Peyer's patch (tissue), 4 donors: ENCODE measurements around the gene NELFB. TPM values are rescaled to one million over a fixed set of nuclear protein-coding genes. Genes with fewer than 3 reads are reported as not detected.

Source experiments
- DNase-seq, 3 donors: peaks; one replicate each; pipeline ENCODE4 v3.0.0-alpha.2; 2017 to 2019
- H3K27ac ChIP-seq, 4 donors: fragments of 200-600 bp; sonication (generic); one replicate each; pipeline ENCODE4 v1.5.1; 2016 to 2019
- H3K27me3 ChIP-seq, 2 donors: fragments of 200-600 bp; sonication (generic); one replicate each; pipeline ENCODE4 v1.5.1; 2019
- H3K36me3 ChIP-seq, 3 donors: fragments of 200-600 bp; sonication (generic); one replicate each; pipeline ENCODE4 v1.5.1; 2016 to 2019
- H3K4me1 ChIP-seq, 4 donors: fragments of 200-600 bp; sonication (generic); one replicate each; pipeline ENCODE4 v1.5.1; 2016 to 2019
- H3K4me3 ChIP-seq, 4 donors: fragments of 200-600 bp; sonication (generic); 1 replicate in 3 of 4; 2 replicates in 1 of 4; pipeline ENCODE4 v1.5.1; 2016 to 2019; ENCODE audit warnings: mild to moderate bottlenecking in 1 of 4
- H3K9me3 ChIP-seq, 4 donors: fragments of 200-600 bp; sonication (generic); one replicate each; pipeline ENCODE4 v1.5.1; 2016 to 2019; ENCODE audit warnings: mild to moderate bottlenecking in 1 of 4
- POLR2A ChIP-seq, 2 donors: fragments of 450-650 bp; IDR thresholded peaks; one replicate each; pipeline ENCODE4 v1.5.1; 2017; ENCODE audit warnings: antibody characterized with exemption in 2 of 2, mild to moderate bottlenecking in 2 of 2, moderate library complexity in 2 of 2
- total RNA-seq, 4 donors: library from RNA; depleted of rRNA; stranded (reverse); fragments of >200 nt; gene quantifications; one replicate each; pipeline ENCODE4 v1.1.0, GENCODE V29; 2016
- TF ChIP-seq, protein P1 (sequence below), 6 experiments: fragments of 450-650 bp in 4 of 6; fragments of 200-600 bp in 2 of 6; sonication (generic) in 1 of 6; IDR thresholded peaks; one replicate each; pipeline ENCODE4 v1.5.1; 2017 to 2019; ENCODE audit warnings: antibody characterized with exemption in 6 of 6, mild to moderate bottlenecking in 3 of 6, moderate library complexity in 1 of 6

The NELFB gene
- total RNA-seq, 4 donors from 2014 or later = 47.4 to 57.8 (median 50.2) TPM

DNA sequence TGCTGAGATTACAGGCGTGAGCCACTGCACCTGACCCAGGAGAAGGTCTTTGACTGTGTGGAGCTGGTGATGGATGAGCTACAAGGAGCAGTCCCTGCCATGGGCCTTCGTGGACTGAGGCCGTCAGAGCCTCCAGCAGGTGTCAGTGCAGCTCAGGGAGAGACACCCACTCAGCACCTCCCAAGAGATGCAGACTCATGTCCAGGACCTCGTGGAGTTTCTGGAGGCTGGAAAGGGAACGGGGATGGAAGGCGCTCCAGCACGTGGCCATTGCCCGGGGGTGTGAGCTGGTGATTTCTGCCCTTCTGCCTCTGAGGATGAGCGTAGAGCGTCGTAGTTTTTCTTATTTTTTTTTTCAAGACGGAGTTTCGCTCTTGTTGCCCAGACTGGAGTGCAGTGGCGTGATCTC, 31.9 kb downstream of the NELFB start:
- Histone ChIP-seq H3K27ac (peak overlapping the region in 1 of 4 donors; percentile 27), H3K9me3 (no peaks in the 10 kb centered on the region), H3K4me3 (no peak overlapping the region), H3K36me3 (peaks cover 0 to 3% (median 0%) of the 10 kb centered on the region in 3 donors), H3K27me3 (no peaks in the 10 kb centered on the region), H3K4me1 (no peaks in the 10 kb centered on the region)
- DNase-seq = peak in 2 of 3 donors; percentile 83 to 85
- no peak for TF ChIP-seq POLR2A (IDR thresholded peaks at IDR 0.05)
- TF ChIP-seq, protein P1, sequence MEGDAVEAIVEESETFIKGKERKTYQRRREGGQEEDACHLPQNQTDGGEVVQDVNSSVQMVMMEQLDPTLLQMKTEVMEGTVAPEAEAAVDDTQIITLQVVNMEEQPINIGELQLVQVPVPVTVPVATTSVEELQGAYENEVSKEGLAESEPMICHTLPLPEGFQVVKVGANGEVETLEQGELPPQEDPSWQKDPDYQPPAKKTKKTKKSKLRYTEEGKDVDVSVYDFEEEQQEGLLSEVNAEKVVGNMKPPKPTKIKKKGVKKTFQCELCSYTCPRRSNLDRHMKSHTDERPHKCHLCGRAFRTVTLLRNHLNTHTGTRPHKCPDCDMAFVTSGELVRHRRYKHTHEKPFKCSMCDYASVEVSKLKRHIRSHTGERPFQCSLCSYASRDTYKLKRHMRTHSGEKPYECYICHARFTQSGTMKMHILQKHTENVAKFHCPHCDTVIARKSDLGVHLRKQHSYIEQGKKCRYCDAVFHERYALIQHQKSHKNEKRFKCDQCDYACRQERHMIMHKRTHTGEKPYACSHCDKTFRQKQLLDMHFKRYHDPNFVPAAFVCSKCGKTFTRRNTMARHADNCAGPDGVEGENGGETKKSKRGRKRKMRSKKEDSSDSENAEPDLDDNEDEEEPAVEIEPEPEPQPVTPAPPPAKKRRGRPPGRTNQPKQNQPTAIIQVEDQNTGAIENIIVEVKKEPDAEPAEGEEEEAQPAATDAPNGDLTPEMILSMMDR (IDR thresholded peaks at IDR 0.05) = peak in 4 of 6 experiments; percentile 28 to 91 (median 87)

DNA sequence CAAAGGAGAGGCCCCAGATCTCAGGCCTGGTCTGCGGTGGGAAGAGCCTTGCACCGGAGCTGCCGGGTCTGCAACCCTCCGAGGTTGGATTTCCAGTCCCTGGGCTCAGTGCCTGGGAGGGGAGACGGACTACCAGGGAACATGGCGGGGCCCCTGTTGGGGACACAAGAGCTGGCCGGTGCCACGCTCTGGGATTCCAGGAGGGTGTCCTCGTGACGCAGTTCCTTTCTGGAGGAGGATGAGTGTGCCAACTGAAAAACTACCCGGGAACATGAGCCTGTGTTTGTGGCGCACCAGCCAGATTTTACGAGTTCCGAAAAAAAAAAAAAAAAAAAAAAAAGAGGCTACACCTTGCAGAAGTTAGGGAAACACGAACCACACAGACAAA, 38.0 kb downstream of the NELFB start:
- TF ChIP-seq, protein P1 (IDR thresholded peaks at IDR 0.05) = no peak
- no peak for TF ChIP-seq POLR2A (IDR thresholded peaks at IDR 0.05)
- H3K27me3 ChIP-seq = no peaks in the 10 kb centered on the region
- DNase-seq = peak in 1 of 3 donors; percentile 53
- peak overlapping the region in 3 of 4 donors; percentile 84 to 99 (median 96) for H3K27ac ChIP-seq
- H3K9me3 ChIP-seq = no peaks in the 10 kb centered on the region
- H3K4me3 ChIP-seq = no peak overlapping the region
- no peaks in the 10 kb centered on the region for H3K36me3 ChIP-seq
- peaks cover 5 to 30% (median 13%) of the 10 kb centered on the region in 4 donors for H3K4me1 ChIP-seq

DNA sequence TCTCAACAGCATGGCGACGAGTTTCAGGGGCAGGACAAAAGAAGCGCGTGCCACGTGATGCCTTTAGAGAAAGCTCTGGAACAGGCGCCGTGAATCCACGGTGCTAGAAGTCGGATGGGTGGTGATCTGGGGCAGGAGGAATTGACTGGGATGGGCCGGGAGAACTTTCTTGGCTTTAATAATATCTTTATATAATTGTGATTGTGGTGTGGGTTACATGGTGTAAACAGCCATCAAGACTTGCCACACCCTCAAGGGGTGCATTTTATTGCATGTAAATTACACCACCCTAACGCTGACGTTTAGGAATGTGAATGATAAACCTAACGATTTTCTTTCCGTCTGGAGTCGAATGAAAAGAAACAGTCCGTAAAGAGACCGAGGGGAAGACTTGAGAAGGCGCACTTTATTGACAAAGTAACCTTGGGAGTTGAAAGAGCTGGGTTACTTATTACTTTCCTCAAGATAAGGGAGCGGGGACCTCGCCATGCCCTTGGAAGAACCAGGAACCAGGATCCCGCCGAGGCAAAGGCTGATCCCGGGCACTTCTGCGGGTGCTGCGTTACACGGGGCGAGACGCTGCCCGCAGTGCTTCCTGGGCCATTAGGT, 38.5 kb downstream of the NELFB start:
- peak in 2 of 3 donors; percentile 88 to 89 for DNase-seq
- Histone ChIP-seq H3K36me3 (no peaks in the 10 kb centered on the region), H3K4me3 (peak overlapping the region in 1 of 4 donors; percentile 13), H3K27me3 (no peaks in the 10 kb centered on the region), H3K27ac (peak overlapping the region in 3 of 4 donors; percentile 84 to 99 (median 96)), H3K9me3 (no peaks in the 10 kb centered on the region), H3K4me1 (peaks cover 5 to 35% (median 13%) of the 10 kb centered on the region in 4 donors)
- TF ChIP-seq, protein P1 (IDR thresholded peaks at IDR 0.05) = no peak
- peak in 1 of 2 donors; percentile 48 for TF ChIP-seq POLR2A (IDR thresholded peaks at IDR 0.05)

DNA sequence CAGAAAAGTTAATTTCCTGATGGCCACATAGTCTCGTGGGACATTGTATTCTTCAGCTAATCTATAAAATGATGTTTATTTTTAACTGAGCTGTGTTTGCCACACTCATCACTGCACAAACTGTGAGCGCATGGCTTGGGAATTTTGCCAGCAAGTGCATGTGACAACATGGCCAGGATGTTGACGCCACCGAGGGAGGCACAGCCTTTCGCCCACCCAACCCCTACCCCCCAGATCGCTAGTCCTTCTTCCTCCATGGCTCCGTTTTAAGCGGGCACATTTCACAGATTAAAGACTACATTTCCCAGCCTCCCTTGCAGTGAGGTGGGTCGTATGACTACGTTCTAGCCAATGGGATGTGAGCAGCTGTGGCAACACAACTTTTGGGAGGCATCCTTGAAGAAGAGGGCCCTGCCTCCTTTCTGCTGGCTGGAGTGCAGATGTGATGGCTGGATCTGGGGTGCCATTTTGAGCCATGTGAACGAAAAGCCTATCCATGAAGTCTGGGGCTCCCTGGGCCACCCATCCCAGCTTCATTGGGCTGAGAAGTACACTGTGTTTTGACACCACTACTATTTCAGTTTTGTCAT, 39.1 kb downstream of the NELFB start:
- H3K27ac ChIP-seq = peak overlapping the region in 3 of 4 donors; percentile 84 to 99 (median 96)
- peak overlapping the region in 1 of 4 donors; percentile 13 for H3K4me3 ChIP-seq
- H3K27me3 ChIP-seq = no peaks in the 10 kb centered on the region
- no peak for DNase-seq
- peaks cover 5 to 41% (median 13%) of the 10 kb centered on the region in 4 donors for H3K4me1 ChIP-seq
- no peaks in the 10 kb centered on the region for H3K9me3 ChIP-seq
- TF ChIP-seq POLR2A (IDR thresholded peaks at IDR 0.05) = peak; percentile 2 to 10
- TF ChIP-seq, protein P1 (IDR thresholded peaks at IDR 0.05) = no peak
- H3K36me3 ChIP-seq = no peaks in the 10 kb centered on the region

DNA sequence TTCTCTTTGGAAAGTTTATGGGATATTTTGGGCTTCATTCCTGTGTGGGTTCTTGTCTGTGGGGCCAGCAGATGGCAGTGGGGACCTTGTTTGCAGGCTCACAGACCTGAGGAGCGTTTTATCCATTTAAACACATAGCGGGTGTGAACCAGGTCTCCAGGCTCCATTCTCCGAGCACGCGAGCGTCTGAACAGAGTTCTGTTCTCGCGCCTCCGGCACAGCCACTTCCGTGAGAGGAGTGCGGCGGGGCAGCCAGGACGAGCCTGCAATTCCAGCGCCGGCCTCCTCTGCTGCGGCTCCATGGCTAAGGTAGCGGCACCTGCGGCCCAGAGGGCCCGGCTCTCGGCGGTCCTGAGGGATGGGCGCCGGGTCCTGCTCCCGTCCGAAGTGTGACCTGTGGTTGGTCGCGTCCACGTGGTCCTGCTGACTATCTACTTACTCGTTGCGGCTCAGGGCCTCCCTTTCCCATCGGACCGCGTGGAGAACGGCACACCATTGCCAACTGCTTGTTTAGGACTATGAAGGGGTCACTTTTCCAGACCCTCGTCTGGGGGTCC, 39.6 kb downstream of the NELFB start:
- Histone ChIP-seq H3K4me3 (peak overlapping the region; percentile 25 to 88 (median 60)), H3K27ac (peak overlapping the region; percentile 5 to 99 (median 90)), H3K27me3 (no peaks in the 10 kb centered on the region), H3K36me3 (no peaks in the 10 kb centered on the region), H3K4me1 (peaks cover 5 to 43% (median 13%) of the 10 kb centered on the region in 4 donors), H3K9me3 (no peaks in the 10 kb centered on the region)
- TF ChIP-seq POLR2A (IDR thresholded peaks at IDR 0.05) = no peak
- TF ChIP-seq, protein P1 (IDR thresholded peaks at IDR 0.05) = peak in 2 of 6 experiments; percentile 7 to 38
- no peak for DNase-seq
